H1 (cell line): ENCODE data around the gene ATF7IP2. TPM values are rescaled to one million over a fixed set of nuclear protein-coding genes. Genes with fewer than 3 reads are reported as not detected.

ENCODE experiments used
- CTCF ChIA-PET: fragments of 300-600 bp; sonication (Branson Sonifier 250); formaldehyde crosslinking; loops from one replicate; lab custom pipeline; 2021; ENCODE audit not compliant: partially characterized antibody; lab: Charles Lee
- POLR2A ChIA-PET: fragments of 300-600 bp; sonication (Branson Sonifier 250); formaldehyde crosslinking; loops from one replicate; lab custom pipeline; 2021; ENCODE audit warnings: inconsistent platforms; ENCODE audit not compliant: partially characterized antibody; lab: Charles Lee
- DNase-seq, 2 experiments: peaks; one replicate each; pipeline versions ENCODE4 v3.0.0 to v3.0.0-alpha.2; 2010 to 2022; ENCODE audit warnings: low spot score in 2 of 2, low read depth in 1 of 2, mixed read lengths in 1 of 2
- FAIRE-seq: peaks from 2 replicates; lab custom pipeline; 2011; peaks lifted over from hg19 to GRCh38; lab: Jason Lieb, UNC
- H2AFZ ChIP-seq: 2 replicates; pipeline ENCODE4 v1.8.1; 2012; ENCODE audit warnings: low read length, inconsistent platforms
- H2AK5ac ChIP-seq: 2 replicates; pipeline ENCODE4 v1.6.1; 2013; ENCODE audit warnings: low read depth, low read length
- H2BK120ac ChIP-seq: replicated peaks from 2 replicates; pipeline ENCODE3; 2013; ENCODE audit warnings: low read depth, low read length, inconsistent platforms
- H2BK12ac ChIP-seq: 2 replicates; pipeline ENCODE4 v1.6.1; 2013; ENCODE audit warnings: low read depth, low read length
- H2BK15ac ChIP-seq: 2 replicates; pipeline ENCODE4 v1.6.1; 2013; ENCODE audit warnings: low read length
- H2BK20ac ChIP-seq: 2 replicates; pipeline ENCODE4 v1.6.1; 2013; ENCODE audit warnings: low read length
- H2BK5ac ChIP-seq: 2 replicates; pipeline ENCODE4 v1.6.1; 2013; ENCODE audit warnings: low read depth, low read length
- H3K14ac ChIP-seq: 2 replicates; pipeline ENCODE4 v1.6.1; 2013; ENCODE audit warnings: inconsistent platforms; ENCODE audit not compliant: insufficient read length
- H3K18ac ChIP-seq: 2 replicates; pipeline ENCODE4 v1.6.1; 2013; ENCODE audit warnings: low read length; ENCODE audit errors: extremely low read depth
- H3K23ac ChIP-seq: 2 replicates; pipeline ENCODE4 v1.6.1; 2013; ENCODE audit warnings: inconsistent platforms; ENCODE audit not compliant: insufficient read length
- H3K23me2 ChIP-seq: 2 replicates; pipeline ENCODE4 v1.6.1; 2013; ENCODE audit warnings: low read depth, low read length
- H3K27ac ChIP-seq: 2 replicates; pipeline ENCODE4 v1.6.1; 2011; ENCODE audit warnings: low read depth, low read length, inconsistent platforms
- H3K27me3 ChIP-seq, 4 experiments: replicated peaks in 1 of 4; 1 replicate in 1 of 4; 2 replicates in 3 of 4; pipeline versions ENCODE4 v1.6.1 to v1.8.1; 2011 to 2013; ENCODE audit warnings: low read length in 3 of 4, mild to moderate bottlenecking in 3 of 4, inconsistent platforms in 2 of 4, mixed read lengths in 2 of 4, moderate library complexity in 1 of 4; ENCODE audit not compliant: control insufficient read depth in 3 of 4, insufficient read depth in 3 of 4; ENCODE audit errors: extremely low read depth in 1 of 4
- H3K36me3 ChIP-seq, 4 experiments: 2 replicates each; pipeline versions ENCODE4 v1.6.1 to v1.8.1; 2011 to 2013; ENCODE audit warnings: mild to moderate bottlenecking in 4 of 4, low read length in 3 of 4, moderate library complexity in 2 of 4, control low read depth in 1 of 4, inconsistent platforms in 1 of 4; ENCODE audit not compliant: insufficient read depth in 4 of 4, control insufficient read depth in 2 of 4
- H3K4ac ChIP-seq: replicated peaks from 2 replicates; pipeline ENCODE3; 2013; ENCODE audit warnings: low read length, low read depth, mixed read lengths, inconsistent platforms; ENCODE audit not compliant: insufficient read length
- H3K4me1 ChIP-seq, 4 experiments: replicated peaks in 1 of 4; 1 replicate in 1 of 4; 2 replicates in 3 of 4; pipeline versions ENCODE4 v1.6.1 to v1.8.1; 2011 to 2013; ENCODE audit warnings: low read length in 3 of 4, inconsistent platforms in 2 of 4, mixed read lengths in 1 of 4; ENCODE audit not compliant: insufficient read depth in 4 of 4, control insufficient read depth in 3 of 4
- H3K4me2 ChIP-seq, 2 experiments: 2 replicates each; pipeline versions ENCODE4 v1.6.1 to v1.8.1; 2011 to 2013; ENCODE audit warnings: low read depth in 2 of 2, low read length in 2 of 2, control low read depth in 1 of 2, inconsistent platforms in 1 of 2, mild to moderate bottlenecking in 1 of 2; ENCODE audit not compliant: insufficient read depth in 1 of 2
- H3K4me3 ChIP-seq, 4 experiments: fragments of 200-600, 300-600 bp in 1 of 4; sonication (generic), shearing (Covaris generic), sonication (Bioruptor Twin) in 1 of 4; 2 replicates each; pipeline versions ENCODE4 v1.5.1 to v1.8.1; 2011 to 2016; ENCODE audit warnings: low read length in 4 of 4, low read depth in 3 of 4, control low read depth in 2 of 4, inconsistent platforms in 2 of 4, mild to moderate bottlenecking in 2 of 4, mixed read lengths in 1 of 4, moderate library complexity in 1 of 4; ENCODE audit not compliant: insufficient read depth in 2 of 4; ENCODE audit errors: extremely low read depth in 1 of 4
- H3K56ac ChIP-seq: replicated peaks from 2 replicates; pipeline ENCODE3; 2013; ENCODE audit warnings: low read depth, mild to moderate bottlenecking, mixed read lengths, low read length, inconsistent platforms; ENCODE audit not compliant: insufficient read length
- H3K79me1 ChIP-seq: 2 replicates; pipeline ENCODE4 v1.6.1; 2013; ENCODE audit warnings: low read depth, low read length, control low read depth
- H3K79me2 ChIP-seq, 2 experiments: 2 replicates each; pipeline versions ENCODE4 v1.6.1 to v1.8.1; 2012 to 2013; ENCODE audit warnings: low read length in 2 of 2, mild to moderate bottlenecking in 2 of 2, inconsistent platforms in 1 of 2; ENCODE audit not compliant: insufficient read depth in 2 of 2, control insufficient read depth in 1 of 2
- H3K9ac ChIP-seq, 4 experiments: replicated peaks in 1 of 4; 1 replicate in 1 of 4; 2 replicates in 3 of 4; pipeline versions ENCODE4 v1.6.1 to v1.8.1; 2011 to 2013; ENCODE audit warnings: low read depth in 3 of 4, low read length in 3 of 4, control low read depth in 2 of 4, mild to moderate bottlenecking in 2 of 4, moderate library complexity in 2 of 4, inconsistent platforms in 1 of 4; ENCODE audit errors: extremely low read depth in 1 of 4
- H3K9me3 ChIP-seq, 2 experiments: 2 replicates each; pipeline versions ENCODE4 v1.6.1 to v1.8.1; 2012 to 2013; ENCODE audit warnings: mild to moderate bottlenecking in 2 of 2, moderate library complexity in 2 of 2, control low read depth in 1 of 2, inconsistent platforms in 1 of 2, low read depth in 1 of 2, low read length in 1 of 2, mixed read lengths in 1 of 2; ENCODE audit not compliant: insufficient read depth in 2 of 2
- H4K20me1 ChIP-seq, 2 experiments: replicated peaks in 1 of 2; 2 replicates each; pipeline versions ENCODE3 to v1.8.1; 2011 to 2013; ENCODE audit warnings: inconsistent platforms in 2 of 2, low read length in 2 of 2, mild to moderate bottlenecking in 1 of 2; ENCODE audit not compliant: insufficient read depth in 2 of 2, control insufficient read depth in 1 of 2
- H4K5ac ChIP-seq: 2 replicates; pipeline ENCODE4 v1.6.1; 2013; ENCODE audit warnings: low read length, low read depth, mixed read lengths, inconsistent platforms; ENCODE audit not compliant: insufficient read length
- H4K8ac ChIP-seq: 2 replicates; pipeline ENCODE4 v1.8.0; 2013; ENCODE audit warnings: mild to moderate bottlenecking, moderate library complexity, low read length, inconsistent platforms; ENCODE audit not compliant: insufficient read depth; ENCODE audit errors: extremely low read depth
- H4K91ac ChIP-seq: replicated peaks from 2 replicates; pipeline ENCODE3; 2013; ENCODE audit warnings: low read length, mixed read lengths, inconsistent platforms; ENCODE audit not compliant: insufficient read length
- EP300 ChIP-seq, 2 experiments: IDR thresholded peaks; 1 replicate in 1 of 2; 2 replicates in 1 of 2; pipeline ENCODE4 v1.6.1; 2011 to 2012; ENCODE audit warnings: low read depth in 2 of 2, low read length in 2 of 2, mild to moderate bottlenecking in 2 of 2, borderline replicate concordance in 1 of 2, inconsistent platforms in 1 of 2, moderate library complexity in 1 of 2
- KDM4A ChIP-seq: IDR thresholded peaks from one replicate; pipeline ENCODE4 v1.7.1; 2012; ENCODE audit warnings: low read depth, mild to moderate bottlenecking, moderate library complexity, low read length, inconsistent platforms; ENCODE audit not compliant: severe bottlenecking
- MAX ChIP-seq: IDR thresholded peaks from 2 replicates; pipeline ENCODE4 v1.6.1; 2012; ENCODE audit warnings: inconsistent platforms
- POLR2AphosphoS5 ChIP-seq: IDR thresholded peaks from 2 replicates; pipeline ENCODE4 v1.6.1; 2011; ENCODE audit warnings: low read depth, low read length
- RAD21 ChIP-seq, 2 experiments: IDR thresholded peaks in 1 of 2; conservative IDR thresholded peaks in 1 of 2; 2 replicates each; pipeline ENCODE4 v1.6.1; 2011; ENCODE audit warnings: low read depth in 2 of 2, low read length in 2 of 2, improper control_type of control experiment in 1 of 2, inconsistent platforms in 1 of 2, mild to moderate bottlenecking in 1 of 2, moderate library complexity in 1 of 2
- SP1 ChIP-seq: IDR thresholded peaks from 2 replicates; pipeline ENCODE4 v1.6.1; 2011; ENCODE audit warnings: low read depth, low read length
- WGBS, 2 experiments: shearing (Covaris generic) in 1 of 2; methylation state at CpG; one replicate each; pipeline versions ENCODE4 v1.1.6 to v1.1.7; 2013 to 2015; ENCODE audit warnings: low lambda C conversion rate in 2 of 2, mixed read lengths in 2 of 2, inconsistent platforms in 1 of 2, low coverage in 1 of 2, missing lambda C conversion rate in 1 of 2; ENCODE audit not compliant: insufficient replicate concordance in 2 of 2, insufficient coverage in 1 of 2, insufficient read length in 1 of 2; ENCODE audit errors: extremely low coverage in 1 of 2, missing lambda C conversion rate in 1 of 2; 5-methylcytosine and 5-hydroxymethylcytosine counted together
- polyA plus RNA-seq, 7 experiments: library from polyadenylated mRNA; depleted of rRNA in 3 of 7; stranded (reverse) in 5 of 7; unstranded in 2 of 7; fragments of >200 nt in 5 of 7; fragments of 200-250 nt in 2 of 7; gene quantifications; 1 replicate in 5 of 7; 2 replicates in 1 of 7; 4 replicates in 1 of 7; pipeline versions ENCODE4 v1.2.1 to v1.2.3, GENCODE V29; 2011 to 2013; ENCODE audit warnings: missing spikeins in 2 of 7, mixed read lengths in 2 of 7
- total RNA-seq: library from RNA; stranded (reverse); fragmentation: NEBNext Ultra II Directional; extraction: Animal tissue kit (Norgen Biotek cat#: 25700); gene quantifications from 2 replicates; pipeline ENCODE4 v1.2.1, GENCODE V29; 2021
- TF ChIP-seq, protein P1 (sequence below), 3 experiments: IDR thresholded peaks; 1 replicate in 2 of 3; 2 replicates in 1 of 3; pipeline versions ENCODE4 v1.5.1 to v1.6.1; 2011; ENCODE audit warnings: low read length in 3 of 3, mild to moderate bottlenecking in 3 of 3, inconsistent platforms in 2 of 3, low read depth in 1 of 3, moderate library complexity in 1 of 3; ENCODE audit not compliant: insufficient read depth in 1 of 3; ENCODE audit errors: control extremely low read depth in 1 of 3
- TF ChIP-seq, protein P2 (sequence below): IDR thresholded peaks from 2 replicates; pipeline ENCODE4 v1.6.1; 2011; ENCODE audit warnings: low read depth, mild to moderate bottlenecking, low read length; ENCODE audit not compliant: insufficient read depth

The ATF7IP2 gene
- total and polyA plus RNA-seq, 2 of the 8 experiments (the other 6 are each of a cell fraction or from before 2014, with no cell fraction given), result 28.7 to 32.8 TPM

GRCh38 chr16:10514369-10515055 is 128.7 kb downstream of the ATF7IP2 start:
- POLR2A ChIA-PET, result interaction anchor here (0.6 to 1.4 kb wide), 3 partner anchors 223 to 905 kb away, joined by 3 to 4 read pairs (median 3); partner anchors contain the start of gene NUBP1
- FAIRE-seq, result peak; percentile 91
- no peak overlapping the region for H2BK120ac ChIP-seq
- no peak for TF ChIP-seq KDM4A
- no peak for TF ChIP-seq SP1
- peak; percentile 79 to 81 for TF ChIP-seq RAD21 (IDR thresholded peaks at IDR 0.05 in 1 of 2, conservative IDR thresholded peaks at IDR 0.05 in 1 of 2; ENCODE audit: low read depth in 2 of 2, low read length in 2 of 2)
- TF ChIP-seq, protein P1, sequence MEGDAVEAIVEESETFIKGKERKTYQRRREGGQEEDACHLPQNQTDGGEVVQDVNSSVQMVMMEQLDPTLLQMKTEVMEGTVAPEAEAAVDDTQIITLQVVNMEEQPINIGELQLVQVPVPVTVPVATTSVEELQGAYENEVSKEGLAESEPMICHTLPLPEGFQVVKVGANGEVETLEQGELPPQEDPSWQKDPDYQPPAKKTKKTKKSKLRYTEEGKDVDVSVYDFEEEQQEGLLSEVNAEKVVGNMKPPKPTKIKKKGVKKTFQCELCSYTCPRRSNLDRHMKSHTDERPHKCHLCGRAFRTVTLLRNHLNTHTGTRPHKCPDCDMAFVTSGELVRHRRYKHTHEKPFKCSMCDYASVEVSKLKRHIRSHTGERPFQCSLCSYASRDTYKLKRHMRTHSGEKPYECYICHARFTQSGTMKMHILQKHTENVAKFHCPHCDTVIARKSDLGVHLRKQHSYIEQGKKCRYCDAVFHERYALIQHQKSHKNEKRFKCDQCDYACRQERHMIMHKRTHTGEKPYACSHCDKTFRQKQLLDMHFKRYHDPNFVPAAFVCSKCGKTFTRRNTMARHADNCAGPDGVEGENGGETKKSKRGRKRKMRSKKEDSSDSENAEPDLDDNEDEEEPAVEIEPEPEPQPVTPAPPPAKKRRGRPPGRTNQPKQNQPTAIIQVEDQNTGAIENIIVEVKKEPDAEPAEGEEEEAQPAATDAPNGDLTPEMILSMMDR (IDR thresholded peaks at IDR 0.05; ENCODE audit: control extremely low read depth in 1 of 3, insufficient read depth in 1 of 3, low read depth in 1 of 3, low read length in 3 of 3), result peak in 2 of 3 experiments; percentile 57 to 61; a peak in 3 of 4 replicates
- TF ChIP-seq EP300 (IDR thresholded peaks at IDR 0.05; ENCODE audit: borderline replicate concordance in 1 of 2, low read depth in 2 of 2, low read length in 2 of 2), result no peak
- no peak for TF ChIP-seq POLR2AphosphoS5
- no peak for TF ChIP-seq MAX
- TF ChIP-seq, protein P2, sequence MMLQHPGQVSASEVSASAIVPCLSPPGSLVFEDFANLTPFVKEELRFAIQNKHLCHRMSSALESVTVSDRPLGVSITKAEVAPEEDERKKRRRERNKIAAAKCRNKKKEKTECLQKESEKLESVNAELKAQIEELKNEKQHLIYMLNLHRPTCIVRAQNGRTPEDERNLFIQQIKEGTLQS, result no peak

More at GRCh38 chr16:10514369-10515055, 128.7 kb downstream of the ATF7IP2 start:
- H3K4me2 ChIP-seq, result no peak overlapping the region
- H3K27ac ChIP-seq, result no peak overlapping the region
- no peak overlapping the region for H2BK20ac ChIP-seq
- H3K27me3 ChIP-seq, result no peaks in the 10 kb centered on the region
- no peaks in the 10 kb centered on the region for H3K79me2 ChIP-seq
- H3K4me3 ChIP-seq, result no peak overlapping the region
- H3K9me3 ChIP-seq, result no peaks in the 10 kb centered on the region
- H3K79me1 ChIP-seq, result no peaks in the 10 kb centered on the region
- H4K8ac ChIP-seq, result no peak overlapping the region
- H2BK5ac ChIP-seq, result no peak overlapping the region
- no peak overlapping the region for H2BK15ac ChIP-seq
- no peak overlapping the region for H3K14ac ChIP-seq
- H3K56ac ChIP-seq, result no peak overlapping the region
- H3K36me3 ChIP-seq, result no peaks in the 10 kb centered on the region
- peaks cover 0 to 4% (median 0%) of the 10 kb centered on the region in 4 experiments; a peak in 1 of 7 replicates for H3K4me1 ChIP-seq
- CTCF ChIA-PET, result interaction anchor here (0.5 to 5.4 kb wide), 30 partner anchors 9 to 833 kb away, joined by 3 to 70 read pairs (median 3); partner anchors contain the start of genes EMP2 and NUBP1
- no peak overlapping the region for H2BK12ac ChIP-seq
- no peak overlapping the region for H3K18ac ChIP-seq
- no peak overlapping the region for H3K4ac ChIP-seq
- H2AFZ ChIP-seq, result peak overlapping the region; percentile 89
- no peak overlapping the region for H4K5ac ChIP-seq
- no peak overlapping the region for H3K23ac ChIP-seq
- no peak overlapping the region for H4K91ac ChIP-seq
- H3K9ac ChIP-seq, result no peak overlapping the region
- peak in 1 of 2 experiments; percentile 71 for DNase-seq
- 72% methylated on average over 6 of the region's 6 CpGs; no CpG with 5 or more reads in 1 of the 2 experiments for WGBS, 2 experiments
- no peaks in the 10 kb centered on the region for H4K20me1 ChIP-seq
- H3K23me2 ChIP-seq, result no peaks in the 10 kb centered on the region
- no peak overlapping the region for H2AK5ac ChIP-seq
